GM21825 (cell line): ENCODE data around the gene FAM193A.
"Not testable (repeated sequence)": the region's sequence is repeated elsewhere in the genome, so short reads cannot be mapped to it uniquely, and the experiment has no call there.

Source experiments
- ATAC-seq: cut with Tn5 transposase; IDR thresholded peaks from one replicate; pipeline ENCODE4 v1.9.1; 2021; ENCODE audit warnings: mild to moderate bottlenecking, moderate library complexity; ENCODE audit not compliant: unreplicated experiment

Gene FAM193A

DNA sequence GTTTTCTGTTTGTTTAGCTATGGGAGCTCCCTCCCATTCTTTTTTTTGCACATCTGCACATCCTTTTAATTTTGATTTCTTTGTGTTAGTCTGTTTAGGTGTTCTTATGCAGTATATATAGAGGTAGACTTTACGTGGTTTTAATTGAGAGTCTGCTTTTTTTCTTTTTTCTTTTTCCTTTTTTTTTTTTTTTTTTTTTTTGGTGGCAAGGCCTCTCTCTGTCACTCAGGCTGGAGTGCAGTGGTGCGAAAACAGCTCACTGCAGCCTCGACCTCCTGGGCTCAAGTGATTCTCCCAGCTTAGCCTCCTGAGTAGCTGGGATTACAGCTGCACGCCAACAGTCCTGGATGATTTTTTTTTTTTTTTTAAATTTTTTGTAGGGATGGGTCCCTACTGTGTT lies 68.2 kb downstream of the FAM193A start:
- ATAC-seq, result no peak

DNA sequence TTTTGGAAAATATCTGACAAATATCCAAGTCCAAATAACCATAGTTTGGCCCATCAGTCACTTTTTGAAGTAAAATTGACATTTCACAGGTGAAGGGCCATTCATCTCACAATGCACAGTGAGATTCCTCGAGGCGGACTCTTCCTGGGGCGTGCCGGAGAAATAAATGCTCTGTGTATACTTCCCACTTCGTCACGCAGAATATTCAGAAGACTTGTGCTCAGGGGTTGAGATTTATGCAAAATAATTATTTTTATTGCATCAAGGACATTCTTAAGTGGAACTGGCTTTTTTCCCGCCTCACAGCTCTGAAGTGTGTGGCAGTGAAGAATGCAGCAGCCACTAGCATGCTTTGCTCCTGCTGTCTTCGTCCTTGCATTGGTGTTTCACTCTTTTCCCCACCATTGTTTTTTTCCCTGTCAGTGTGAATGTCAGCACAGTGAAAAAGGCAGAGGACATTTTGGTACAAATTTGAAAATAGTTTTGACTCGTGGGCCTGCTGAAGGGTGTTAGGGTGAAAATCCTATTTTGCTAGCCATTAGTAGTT lies 70.6 kb downstream of the FAM193A start:
- ATAC-seq, result no peak

DNA sequence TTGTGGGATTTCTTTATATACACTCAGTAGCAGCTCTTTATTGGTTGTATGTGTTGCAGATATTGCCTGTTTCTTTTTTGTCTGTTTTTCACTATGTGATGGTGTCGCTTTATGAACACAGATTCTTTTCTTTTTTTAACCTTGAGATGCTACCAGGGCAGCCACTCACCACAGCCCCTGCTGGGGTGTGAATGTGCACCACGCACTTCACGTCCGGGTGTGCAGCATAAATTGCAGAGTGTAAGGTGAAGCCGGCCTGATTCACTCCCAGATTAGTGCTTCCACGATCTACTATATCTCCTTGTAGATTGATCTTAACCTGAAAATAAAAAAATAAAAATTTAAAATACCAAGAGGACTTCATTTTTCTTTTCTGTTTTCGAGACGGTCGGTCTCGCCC lies 71.4 kb downstream of the FAM193A start:
- ATAC-seq, result no peak

DNA sequence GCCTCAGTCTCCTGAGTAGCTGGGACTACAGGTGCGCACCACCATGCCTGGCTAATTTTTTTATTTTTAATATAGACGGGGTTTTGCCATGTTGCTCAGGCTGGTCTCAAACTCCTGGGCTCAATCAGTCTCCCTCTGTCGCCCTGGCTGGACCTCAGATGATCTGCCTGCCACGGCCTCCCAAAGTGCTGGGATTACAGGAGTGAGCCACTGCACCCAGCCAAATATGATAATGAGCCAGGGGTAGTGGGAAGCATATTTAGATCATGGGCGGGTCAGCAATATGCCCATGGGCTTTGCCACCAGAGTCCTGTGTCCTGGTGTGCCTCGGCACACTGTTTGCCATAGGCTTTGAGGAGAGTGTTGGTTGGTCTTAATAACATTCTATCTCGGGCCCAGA lies 71.8 kb downstream of the FAM193A start:
- no peak for ATAC-seq

DNA sequence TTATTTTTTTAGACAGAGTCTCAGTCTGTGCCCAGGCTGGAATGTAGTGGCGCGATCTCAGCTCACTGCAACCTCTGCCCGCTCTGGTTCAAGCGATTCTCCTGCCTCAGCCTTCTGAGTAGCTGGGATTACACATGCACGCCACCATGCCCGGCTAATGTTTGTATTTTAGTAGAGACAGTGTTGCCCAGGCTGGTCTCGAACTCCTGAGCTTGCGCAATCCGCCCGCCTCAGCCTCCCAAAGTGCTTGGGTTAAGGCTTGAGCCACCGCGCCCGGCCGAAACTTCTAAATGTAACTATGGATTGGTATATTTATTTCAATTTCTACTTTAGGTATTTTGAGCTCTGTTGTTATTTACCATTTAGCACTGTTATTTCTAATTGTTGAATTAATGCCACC lies 79.4 kb downstream of the FAM193A start:
- ATAC-seq, result no peak

DNA sequence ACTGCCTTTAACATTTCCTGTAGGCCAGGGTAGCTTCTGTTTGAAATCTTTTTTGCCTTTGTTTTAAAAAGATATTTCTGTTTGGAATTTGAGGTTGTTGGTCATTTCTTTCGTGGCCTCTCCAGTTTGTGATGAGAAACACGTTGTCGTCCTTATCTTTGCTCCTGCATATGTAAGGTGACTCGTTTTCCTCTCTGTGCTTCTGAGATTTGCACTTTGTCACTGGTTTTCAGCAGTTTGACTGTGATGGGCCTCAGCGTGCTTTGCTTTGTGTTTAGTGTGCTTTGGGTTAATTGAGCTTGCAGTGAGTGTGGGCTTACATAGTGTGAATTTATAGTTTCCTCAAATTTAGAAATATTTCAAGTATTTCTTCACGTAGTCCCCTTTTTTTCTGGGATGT lies 81.5 kb downstream of the FAM193A start:
- ATAC-seq, result no peak

DNA sequence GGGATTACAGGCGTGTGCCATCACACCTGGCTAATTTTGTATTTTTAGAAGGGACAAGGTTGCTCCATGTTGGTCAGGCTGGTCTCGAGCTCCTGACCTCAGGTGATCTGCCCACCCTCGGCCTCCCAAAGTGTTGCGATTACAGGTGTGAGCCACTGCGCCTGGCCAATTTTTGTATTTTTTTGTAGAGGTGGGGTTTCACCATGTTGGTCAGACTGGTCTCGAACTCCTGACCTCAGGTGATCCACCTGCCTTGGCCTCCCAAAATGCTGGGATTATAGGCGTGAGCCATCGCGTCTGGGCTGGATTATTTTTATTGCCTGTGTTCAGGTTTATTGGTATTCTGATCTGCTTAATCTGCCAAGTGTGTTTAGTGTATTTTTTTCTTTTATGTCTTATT lies 82.3 kb downstream of the FAM193A start:
- not testable (repeated sequence) for ATAC-seq

DNA sequence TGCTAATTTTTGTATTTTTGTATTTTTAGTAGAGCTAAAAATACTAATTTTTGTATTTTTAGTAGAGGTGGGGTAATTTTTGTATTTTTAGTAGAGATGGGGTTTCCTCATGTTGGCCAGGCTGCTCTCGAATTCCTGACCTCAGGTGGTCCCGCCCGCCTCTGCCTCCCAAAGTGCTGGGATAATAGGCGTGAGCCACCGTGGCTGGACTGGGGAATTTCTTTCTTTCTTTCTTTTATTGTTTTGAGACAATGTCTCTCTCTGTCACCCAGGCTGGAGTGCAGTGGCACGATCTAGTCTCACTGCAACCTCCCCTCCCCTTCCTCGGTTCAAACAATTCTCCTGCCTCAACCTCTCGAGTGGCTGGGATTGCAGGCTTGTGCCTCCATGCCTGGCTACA lies 83.0 kb downstream of the FAM193A start:
- no peak for ATAC-seq

DNA sequence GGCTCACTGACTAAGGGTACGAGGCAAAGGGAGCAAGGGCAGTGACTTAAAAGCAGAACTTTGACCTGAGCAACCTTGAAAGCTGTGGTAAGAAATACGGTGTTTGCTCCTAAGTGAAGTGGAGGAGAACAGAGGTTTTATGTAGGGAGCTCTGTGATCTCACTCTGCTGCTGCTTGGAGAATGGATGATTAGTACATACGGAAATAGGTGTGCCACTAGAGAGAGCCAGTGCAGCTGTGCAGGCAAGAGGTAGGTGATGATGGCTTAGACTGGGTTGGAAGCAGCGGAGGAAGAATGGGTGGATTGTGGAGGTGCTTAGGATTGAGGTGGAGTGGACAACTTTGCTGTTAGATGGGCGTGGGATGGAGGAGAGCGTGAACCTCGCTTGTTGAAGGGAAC lies 85.0 kb downstream of the FAM193A start:
- no peak for ATAC-seq

DNA sequence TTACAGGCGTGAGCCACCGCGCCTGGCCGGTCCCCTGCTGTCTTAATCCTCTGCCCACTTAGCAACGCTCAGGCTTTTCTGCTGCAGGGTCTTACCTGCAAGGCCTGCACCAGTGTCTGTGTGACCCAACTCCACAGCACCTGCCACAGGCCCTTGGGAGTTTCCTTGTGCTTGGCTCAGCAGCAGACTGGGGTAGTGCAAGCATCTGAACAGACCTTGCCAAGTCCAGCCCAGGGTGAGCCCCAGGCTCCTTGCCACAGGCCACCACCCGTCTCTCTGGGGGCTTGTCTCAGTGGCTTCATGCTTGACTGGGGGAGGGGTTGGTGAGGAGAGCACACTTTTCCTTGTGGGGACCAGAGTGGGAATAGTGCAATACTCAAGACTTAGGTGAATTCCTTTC lies 87.0 kb downstream of the FAM193A start:
- ATAC-seq, result no peak

DNA sequence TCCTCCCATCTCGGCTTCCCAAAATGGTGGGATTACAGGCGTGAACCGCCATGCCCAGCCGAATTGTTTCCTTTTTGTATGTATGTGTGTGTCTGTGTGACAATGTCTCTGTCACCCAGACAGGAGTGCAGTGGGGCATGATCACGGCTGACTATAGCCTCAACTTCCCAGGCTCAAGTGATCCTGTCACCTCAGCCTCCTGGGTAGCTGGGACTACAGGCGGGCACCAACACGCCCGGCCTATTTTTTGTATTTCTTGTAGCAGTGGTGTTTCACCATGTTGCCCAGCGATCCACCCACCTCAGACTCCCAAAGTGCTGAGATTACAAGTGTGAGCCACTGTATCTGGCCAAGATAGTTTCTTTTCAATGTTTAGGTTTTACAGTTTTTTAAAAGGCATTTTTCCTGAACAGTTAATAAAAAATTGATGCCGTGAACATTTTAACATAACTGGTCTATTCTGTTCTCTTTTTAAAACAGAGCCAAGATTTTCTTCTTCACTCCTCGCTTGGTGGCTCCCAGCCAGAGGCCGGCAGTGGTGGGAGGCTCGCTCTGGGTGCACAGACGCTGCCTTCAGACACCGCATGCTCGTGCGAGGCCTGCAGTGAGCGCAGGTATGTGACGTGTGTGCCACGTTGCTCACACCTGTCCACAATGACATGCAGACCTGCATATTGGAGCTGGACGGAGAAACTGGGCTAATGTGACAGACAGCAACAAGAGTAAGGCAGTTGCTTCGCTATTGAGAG lies 88.5 kb downstream of the FAM193A start:
- ATAC-seq, result no peak

DNA sequence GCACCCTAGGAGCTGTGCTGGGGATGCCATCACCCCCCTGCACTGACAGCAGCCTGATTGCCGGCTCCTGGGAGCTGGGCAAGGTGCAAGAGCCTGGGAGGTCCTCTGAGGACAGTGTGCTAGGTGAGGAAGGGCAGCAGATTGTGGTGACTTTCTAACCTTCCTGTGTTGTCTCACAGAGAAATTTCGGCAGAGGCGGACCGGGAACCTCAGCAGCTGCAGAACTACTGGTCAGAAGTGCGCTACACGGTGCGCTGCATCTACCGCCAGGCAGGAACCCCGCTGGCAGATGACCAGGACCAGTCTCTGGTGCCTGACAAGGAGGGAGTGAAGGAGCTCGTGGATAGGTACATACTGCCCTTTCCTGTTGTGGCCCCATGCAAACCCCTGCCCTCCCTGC lies 89.8 kb downstream of the FAM193A start:
- ATAC-seq, result no peak

DNA sequence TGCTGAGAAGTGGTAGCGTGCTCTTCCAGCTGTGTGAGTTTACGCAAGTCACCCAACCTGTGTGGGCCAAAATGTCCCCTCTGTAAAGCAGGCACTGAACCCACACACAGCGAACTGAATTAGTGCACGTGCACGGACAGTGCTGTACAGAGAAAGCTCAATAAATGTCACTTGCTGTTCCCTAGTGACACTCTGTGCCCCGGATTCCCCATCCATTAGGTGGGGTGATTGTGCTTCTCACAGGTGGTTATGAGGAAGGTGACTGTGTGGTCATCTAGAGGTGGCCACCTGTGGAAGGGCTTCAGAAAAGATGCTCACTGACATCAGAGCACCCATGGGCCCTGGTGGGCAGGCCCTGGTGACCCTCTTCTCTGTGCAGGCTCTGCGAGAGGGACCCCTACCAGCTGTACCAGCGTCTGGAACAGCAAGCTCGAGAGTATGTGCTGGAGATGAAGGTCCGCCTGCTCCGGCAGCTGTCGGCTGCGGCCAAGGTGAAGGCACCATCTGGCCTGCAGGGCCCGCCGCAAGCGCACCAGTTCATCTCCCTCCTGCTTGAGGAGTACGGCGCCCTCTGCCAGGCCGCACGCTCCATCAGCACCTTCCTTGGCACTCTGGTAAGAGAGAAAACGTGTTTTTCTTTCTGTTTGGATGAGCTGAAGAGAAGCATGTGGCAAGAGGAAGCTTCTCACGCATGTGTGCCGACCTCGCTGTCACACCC lies 94.3 kb downstream of the FAM193A start:
- ATAC-seq, result no peak

DNA sequence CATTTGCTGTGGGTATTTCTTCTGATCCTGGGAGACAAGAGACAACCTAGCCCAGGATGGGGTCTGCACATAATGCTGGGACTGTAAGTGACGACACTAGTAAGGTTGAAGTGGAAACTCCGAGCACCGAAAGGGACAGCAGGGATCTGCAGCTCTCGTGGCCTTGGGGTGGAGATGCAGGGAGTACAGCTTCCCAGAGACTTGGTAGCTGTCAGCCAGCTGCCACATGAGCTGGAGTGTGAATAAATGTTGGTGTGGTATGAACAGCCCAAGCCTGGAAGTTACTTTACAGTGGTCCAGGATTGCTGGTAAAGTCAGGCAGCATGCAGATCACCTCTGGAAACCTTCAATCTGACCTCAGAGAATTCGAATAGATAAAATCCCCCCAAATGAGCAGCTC lies 97.6 kb downstream of the FAM193A start:
- no peak for ATAC-seq

DNA sequence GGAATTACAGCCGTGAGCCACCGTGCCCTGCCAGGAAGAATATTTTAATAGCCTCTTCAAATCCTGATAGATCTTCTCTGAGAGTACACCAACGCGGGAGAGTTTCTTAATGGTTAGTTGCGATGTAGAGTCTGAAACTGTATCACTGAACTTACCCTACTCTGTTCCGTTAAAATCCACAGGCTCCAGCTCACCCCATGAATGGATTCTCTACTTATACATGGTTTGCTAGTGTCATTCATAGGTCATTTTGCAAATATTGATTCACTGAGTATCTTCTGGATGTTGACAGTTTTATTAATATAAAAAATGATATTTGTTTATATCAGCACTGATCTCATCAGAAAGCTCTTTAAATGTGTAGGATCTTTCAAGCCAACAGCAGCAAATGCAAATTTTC lies 99.9 kb downstream of the FAM193A start:
- no peak for ATAC-seq

DNA sequence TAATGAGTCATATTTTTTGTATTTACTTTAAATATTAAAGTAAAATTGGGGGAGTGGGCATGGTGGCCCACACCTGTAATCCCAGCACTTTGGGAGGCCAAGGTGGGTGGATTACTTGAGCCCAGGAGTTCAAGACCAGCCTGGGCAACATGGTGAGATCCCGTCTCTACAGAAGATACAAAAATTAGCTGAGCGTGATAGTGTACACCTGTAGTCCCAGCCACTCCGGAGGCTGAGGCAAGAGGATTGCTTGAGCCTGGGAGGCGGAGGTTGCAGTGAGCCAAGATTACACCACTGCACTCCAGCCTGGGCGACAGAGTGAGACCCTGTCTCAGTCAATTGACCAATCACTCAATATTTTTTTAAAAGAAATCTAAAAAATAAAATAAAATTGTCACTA lies 100.5 kb downstream of the FAM193A start:
- not testable (repeated sequence) for ATAC-seq

DNA sequence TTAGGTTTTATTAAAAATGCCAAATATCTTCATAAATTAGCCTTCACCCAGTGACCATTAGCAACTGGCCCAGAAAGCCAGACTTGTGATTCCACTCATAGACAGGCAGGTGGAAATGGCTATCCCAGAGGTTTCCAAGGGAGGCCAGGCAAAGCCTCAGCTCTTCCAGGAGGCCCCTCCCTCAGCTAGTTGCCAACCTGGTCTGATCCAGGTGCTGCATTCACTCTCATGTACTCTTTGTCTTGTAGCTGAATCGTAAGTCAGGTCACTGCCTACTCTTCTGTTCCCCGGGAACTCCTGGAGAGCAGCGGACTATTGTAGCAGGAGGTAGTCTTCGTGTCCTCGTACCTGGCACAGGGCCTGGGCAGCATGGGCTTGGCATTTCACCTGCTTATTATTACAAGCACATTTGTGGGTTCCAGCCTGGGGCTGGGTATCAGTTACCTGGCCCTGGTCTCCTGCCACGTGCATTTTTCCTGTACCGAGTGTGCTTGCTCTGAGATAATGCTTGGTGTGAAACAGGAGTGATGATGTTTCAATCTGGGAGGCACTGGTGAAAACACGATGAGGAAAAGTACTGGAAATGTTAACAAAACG lies 101.6 kb downstream of the FAM193A start:
- no peak for ATAC-seq

DNA sequence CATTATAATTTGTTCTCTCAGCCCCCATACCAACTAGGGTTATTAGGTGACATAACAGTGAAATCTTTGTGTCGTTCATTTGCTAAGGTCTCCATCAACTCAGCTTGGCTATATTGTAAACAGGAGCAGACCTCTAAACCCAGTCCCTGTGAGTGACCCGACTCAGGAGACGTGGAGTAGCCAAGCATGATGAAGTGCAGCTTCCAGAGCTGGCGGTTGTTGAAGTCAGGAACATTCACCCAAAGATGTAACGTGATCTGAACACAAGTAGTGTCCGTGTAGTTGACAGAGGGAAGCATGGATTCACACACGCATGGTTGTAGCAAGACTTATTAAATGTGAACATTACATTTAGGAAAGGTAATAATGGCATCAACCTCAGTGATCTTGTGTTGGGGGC lies 102.3 kb downstream of the FAM193A start:
- no peak for ATAC-seq

DNA sequence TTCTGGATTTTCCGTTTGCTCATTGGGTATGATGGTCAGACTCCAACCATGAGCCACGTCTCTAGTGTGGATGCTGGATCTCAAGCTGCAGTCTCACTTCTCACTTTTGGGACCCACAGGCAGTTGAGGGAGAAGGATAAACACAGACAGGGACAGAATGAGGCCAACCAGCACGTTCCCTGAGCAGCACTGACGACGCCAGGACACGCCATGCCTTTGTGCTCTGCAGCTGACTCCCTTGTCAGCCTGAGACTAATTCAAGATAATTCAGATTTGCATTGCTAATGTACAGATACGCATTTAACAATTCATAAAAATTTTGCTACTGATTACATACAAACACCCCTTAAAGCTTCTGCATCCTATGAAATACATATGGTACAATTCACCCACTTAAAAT lies 106.5 kb downstream of the FAM193A start:
- ATAC-seq, result no peak

DNA sequence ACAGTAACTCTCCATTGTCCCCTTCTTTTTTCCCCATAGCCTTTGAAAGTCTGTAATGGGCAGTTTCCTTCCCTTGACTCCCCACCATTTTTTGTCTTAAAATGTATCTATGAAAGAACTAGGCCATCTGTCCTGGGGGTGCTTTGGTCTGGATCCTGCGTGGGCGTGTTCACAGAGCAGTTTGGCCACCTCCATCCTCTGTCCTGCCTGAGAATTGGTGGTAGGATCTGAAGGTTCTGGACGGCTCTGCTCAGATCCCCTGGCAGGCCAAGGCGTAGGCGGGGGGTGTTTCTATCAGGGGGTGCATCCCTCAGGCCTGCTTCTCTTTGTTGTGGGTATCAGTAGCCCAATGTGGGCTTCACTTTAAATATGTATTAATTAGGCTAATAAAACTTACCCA lies 107.1 kb downstream of the FAM193A start:
- ATAC-seq, result no peak

DNA sequence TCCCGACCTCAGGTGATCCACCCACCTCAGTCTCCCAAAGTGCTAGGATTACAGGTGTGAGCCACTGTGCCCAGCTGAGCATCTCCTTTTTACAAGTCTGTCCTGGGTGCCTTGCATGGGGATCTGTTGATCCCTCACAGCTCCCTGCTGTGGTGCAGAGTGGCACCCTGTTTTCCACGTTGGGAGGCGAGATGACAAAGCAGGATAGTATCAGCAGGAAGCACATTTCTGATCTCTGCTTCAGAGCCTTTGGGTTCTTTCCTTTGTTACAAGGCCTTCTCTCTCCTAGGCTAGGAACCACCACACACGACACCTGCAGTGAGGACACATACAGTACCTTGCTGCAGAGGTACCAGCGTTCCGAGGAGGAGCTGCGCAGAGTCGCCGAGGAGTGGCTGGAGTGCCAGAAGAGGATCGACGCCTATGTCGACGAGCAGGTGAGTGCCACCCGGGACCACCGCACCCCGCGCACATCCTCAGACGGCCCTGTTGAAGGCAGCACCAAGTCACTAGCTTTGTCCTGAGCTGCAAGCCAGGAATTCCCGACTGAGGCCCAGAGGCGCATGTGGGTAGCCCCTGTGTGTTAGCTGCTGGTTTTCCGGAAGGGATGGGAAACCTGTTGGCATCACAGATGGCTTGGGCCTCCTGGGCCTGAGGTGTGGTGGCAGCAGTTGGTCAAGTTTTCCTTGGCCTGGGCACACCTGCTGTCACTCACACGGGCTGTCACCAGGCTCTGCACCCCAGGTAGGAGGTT lies 110.1 kb downstream of the FAM193A start:
- no peak for ATAC-seq
